GM19351 (cell line): ENCODE results near the gene JAG2.

Experiments used
- ATAC-seq: cut with Tn5 transposase; IDR thresholded peaks from one replicate; pipeline ENCODE4 v1.9.1; 2021; ENCODE audit warnings: mild to moderate bottlenecking, moderate library complexity; ENCODE audit not compliant: unreplicated experiment

Gene JAG2

GRCh38 chr14:105152794-105153241 lies 15.8 kb downstream of the JAG2 start:
- ATAC-seq = no peak

GRCh38 chr14:105151838-105152793 lies 16.5 kb downstream of the JAG2 start:
- ATAC-seq = no peak

- no peak for ATAC-seq
Observed at GRCh38 chr14:105151084-105151837, 17.3 kb downstream of the JAG2 start.

DNA sequence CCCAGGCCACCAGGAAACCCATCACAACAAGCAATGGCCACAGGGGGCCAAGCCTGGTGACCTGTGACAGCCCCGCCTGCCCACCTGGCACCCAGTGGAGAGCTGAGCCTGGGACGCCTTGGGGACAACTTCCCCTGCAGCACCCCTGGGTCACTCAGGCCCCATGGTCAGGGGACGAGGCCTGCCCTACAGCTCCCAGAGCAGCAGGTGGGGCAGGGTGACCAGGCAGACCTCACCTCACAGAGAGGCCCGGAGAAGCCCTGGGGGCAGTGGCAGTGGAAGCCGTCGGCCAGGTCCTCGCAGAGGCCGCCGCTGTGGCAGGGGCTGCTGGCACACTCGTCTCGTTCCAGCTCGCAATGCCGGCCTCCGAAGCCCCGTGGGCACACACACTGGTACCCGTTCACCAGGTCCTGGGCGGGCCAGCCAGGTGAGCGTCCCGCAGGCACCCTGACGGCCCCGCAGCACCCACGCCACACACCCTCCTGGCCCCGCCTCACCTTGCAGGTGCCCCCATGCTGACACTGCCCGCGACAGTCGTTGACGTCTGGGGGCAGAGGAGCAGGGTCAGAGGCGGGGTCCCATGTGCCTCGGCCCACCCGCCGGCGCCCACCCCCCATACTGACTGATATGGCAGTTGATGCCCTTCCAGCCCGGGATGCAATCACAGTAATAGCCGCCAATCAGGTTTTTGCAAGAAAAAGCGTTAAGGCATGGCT lies 18.1 kb downstream of the JAG2 start:
- ATAC-seq = no peak

GRCh38 chr14:105150026-105150367 lies 18.6 kb downstream of the JAG2 start:
- ATAC-seq = no peak

DNA sequence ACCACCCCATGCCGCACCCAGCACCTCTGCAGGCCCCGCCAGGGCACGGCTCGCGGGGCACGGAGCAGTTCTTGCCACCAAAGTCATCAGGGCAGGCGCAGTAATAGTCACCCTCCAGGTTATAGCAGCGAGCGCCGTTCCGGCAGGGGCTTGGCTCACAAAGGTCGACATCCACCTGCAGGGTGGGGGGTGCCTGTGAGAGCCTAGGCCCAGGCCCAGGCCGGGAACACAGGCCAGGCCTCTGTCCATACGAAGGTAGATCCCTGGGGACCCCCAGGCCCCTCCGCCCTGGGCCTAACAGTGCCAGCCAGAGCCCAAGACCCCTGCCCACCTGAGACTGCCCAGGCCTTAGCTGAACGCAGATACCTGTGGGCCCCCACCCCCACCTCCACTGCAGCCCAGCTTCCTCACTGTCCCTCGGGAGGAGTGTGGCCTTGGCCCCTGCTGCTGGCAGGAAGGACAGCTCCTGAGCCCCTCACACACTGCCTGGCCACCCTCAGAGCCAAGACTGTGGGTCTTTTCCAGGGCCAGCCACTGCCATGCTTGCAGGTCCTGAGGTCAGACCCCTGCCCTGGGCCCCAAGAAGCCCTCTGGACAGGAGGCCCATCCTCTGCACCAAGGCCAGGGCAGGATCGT lies 19.3 kb downstream of the JAG2 start:
- ATAC-seq = no peak

GRCh38 chr14:105148604-105149145 lies 19.9 kb downstream of the JAG2 start:
- no peak for ATAC-seq

- ATAC-seq = no peak
Observed at GRCh38 chr14:105147671-105148603, 20.6 kb downstream of the JAG2 start.

GRCh38 chr14:105146976-105147635 lies 21.5 kb downstream of the JAG2 start:
- no peak for ATAC-seq

DNA sequence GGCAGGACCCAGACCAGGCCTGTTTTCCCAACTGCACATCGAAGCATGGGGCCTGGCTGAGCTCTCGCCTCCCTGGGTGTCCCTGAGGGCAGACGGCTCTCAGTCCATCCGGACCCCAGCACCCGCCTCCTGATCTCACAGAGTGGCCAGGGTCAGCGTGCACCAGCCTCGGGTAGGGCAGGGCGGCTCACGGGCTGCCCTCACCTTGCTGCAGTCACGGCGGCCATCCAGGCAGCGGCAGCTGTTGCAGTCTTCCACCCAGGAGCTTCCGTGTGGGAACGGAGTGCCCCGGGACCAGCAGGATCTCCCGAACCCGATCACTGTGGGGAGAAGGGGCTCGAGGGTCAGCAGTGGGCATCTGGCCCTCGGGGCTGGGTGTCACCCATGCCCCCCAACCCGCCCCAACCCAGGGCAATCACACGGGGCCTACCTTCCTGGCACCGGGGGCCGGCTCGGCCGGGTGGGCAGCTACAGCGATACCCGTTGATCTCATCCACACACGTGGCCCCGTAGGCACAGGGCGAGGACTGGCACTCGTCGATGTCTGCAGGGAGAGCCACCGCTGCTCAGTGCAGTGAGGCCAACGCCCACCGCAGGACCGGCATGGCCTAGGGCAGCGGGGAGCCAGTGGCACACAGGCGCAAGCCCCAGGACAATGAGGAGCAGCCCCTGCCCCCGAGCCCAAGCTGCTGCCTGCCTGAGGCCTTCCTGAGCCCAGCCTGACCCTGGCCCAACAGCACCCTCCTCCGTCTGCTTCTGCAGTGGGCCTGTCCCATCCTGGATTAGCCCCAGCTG lies 22.2 kb downstream of the JAG2 start:
- no peak for ATAC-seq

DNA sequence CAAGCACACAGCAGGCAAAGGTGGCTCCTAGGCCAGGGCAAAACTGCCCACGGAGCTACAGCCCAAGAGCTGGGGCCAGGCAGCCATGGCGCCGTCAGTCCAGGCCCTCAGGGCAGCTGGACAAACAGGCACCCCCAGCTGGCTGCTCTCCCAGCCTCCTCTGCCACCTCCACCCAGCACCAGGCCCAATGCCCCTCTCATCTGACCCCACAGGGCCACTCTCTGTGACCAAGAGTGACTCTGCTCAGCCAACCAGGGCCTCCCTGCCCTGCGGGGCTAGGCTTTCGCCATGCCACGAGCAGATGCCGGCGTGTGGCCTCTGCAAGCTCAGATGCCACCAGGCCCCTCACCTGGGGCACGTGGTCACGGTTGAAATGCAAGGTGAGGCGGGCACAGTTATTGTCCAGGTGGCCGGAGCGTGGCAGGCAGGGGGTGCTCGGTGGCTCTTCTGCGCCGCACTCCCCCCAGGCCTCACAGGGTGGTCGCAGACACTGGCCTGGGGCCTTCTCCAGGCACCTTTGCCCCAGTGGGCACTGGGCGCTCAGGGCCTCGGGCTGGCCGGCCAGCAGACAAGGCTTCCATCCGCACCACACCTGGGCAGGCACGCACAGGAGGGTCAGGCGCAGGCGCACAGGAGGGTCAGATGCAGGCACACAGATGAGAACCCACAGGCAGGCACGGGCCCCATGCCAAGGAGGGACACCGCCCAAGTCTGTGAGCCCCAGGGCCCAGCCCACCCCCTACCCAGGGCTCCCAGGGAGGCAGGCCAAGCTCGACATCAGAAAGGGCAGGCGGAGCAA lies 23.0 kb downstream of the JAG2 start:
- ATAC-seq = no peak

DNA sequence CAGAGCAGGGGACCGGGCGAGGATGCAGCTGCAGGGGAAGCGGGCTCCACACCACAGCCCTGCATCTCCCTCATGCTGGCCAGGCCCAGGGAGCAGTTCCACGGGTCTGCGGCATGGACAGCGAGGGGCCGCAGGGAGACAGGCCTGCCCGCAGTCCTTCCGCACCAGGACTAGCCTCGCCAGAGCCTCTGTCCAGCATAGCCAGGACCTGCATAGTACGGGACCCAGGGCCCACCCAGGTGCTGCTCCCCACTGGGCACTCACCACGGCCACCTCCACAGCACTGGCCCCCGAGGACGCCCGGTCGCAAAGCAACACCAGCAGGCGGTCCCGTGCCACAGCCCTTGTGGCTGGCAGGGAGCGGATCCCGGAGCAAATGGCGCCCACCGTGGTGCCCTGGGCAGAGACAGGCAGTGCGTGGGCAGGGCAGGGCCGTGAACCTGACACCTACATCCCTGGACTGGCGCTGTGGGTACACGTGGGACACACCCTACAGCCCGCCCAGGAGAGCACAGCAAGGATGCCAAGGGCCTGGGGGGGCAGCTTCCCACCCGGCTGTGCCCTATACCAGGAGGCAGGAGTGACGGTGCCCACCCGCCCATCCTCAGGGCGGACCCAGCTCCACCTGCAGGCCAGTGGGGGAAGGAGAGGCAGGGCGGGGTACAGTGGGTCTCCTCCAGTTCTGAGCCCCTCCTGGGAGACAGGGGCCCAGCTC lies 23.8 kb downstream of the JAG2 start:
- no peak for ATAC-seq

DNA sequence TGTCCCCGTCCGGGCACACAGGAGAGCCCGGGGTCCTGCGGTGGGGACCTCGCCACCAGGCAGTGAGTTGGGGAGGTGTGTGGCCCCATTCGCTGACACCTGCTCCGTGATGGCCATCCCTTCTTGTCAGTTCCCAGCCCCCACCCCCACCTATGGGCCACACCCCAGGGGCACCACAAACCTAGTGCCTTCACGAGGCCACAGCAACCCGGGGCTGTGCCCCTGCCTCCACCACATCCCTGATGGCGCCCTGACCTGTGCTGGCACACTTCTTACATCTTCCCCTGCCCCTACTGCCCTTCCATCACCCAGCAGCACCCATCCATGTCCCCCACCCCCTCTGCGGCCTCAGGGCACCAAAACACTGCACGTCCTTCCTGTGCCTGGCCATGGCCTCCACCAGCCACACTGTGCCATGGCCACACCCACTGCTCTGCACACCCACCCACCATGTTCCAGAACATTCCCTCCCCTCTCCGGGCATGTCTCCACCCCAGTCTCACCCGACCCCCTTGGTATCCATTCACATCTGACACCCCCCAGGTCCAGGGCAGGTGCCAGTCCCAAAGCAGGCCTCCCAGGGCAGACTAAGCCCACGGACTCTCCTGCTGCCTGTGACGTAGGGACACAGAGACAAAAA lies 24.4 kb downstream of the JAG2 start:
- ATAC-seq = no peak

GRCh38 chr14:105143451-105144025 lies 25.0 kb downstream of the JAG2 start:
- ATAC-seq = no peak

DNA sequence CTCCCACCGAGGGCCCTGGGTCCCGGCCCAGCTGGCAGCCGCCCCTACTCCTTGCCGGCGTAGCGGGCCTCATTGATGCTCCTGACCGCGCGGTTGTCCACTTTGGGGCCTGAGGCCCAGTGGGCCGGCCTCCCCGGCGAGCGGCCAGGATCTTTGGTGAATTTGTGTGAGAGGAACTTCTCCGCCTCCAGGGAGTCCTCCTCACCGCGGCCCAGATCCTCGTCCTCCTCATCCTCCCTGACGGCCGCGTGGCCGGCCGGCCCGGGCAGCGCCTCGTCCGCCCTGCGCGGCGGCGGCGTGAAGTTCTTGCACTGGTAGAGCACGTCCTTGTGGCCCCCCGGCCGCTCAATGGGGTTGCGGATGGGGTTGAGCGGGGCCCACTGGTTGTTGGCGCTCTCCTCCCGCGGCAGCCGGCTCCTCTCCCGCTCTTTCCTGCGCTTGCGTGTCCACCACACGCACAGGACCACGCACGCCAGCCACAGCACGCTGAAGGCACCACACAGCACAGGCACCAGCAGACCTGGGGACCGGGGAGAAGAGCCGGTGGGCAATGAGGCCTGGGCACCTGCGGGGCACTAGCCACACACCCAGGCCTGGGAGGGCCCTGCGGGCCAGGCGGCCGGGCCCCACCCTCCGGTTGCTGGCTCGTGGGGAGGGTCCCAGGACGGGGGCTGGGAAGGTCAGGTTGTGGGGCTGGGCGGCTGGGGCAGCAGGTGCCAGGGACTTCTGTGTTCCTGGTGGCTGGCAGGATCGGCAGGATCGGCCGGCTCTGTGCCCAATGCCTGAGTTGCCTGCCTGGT lies 25.7 kb downstream of the JAG2 start:
- ATAC-seq = no peak
